NCI-H1694 treated with DMSO at 0.1 percent for 48 hours (cell line): ENCODE results near the gene MRPS7.
A peak's percentile ranks its signal among the peaks of the same experiment; 100 is the strongest.

Experiments used
- DNase-seq: peaks from one replicate; lab custom pipeline; 2025; lab: John Stamatoyannopoulos, UW

The MRPS7 gene

DNA sequence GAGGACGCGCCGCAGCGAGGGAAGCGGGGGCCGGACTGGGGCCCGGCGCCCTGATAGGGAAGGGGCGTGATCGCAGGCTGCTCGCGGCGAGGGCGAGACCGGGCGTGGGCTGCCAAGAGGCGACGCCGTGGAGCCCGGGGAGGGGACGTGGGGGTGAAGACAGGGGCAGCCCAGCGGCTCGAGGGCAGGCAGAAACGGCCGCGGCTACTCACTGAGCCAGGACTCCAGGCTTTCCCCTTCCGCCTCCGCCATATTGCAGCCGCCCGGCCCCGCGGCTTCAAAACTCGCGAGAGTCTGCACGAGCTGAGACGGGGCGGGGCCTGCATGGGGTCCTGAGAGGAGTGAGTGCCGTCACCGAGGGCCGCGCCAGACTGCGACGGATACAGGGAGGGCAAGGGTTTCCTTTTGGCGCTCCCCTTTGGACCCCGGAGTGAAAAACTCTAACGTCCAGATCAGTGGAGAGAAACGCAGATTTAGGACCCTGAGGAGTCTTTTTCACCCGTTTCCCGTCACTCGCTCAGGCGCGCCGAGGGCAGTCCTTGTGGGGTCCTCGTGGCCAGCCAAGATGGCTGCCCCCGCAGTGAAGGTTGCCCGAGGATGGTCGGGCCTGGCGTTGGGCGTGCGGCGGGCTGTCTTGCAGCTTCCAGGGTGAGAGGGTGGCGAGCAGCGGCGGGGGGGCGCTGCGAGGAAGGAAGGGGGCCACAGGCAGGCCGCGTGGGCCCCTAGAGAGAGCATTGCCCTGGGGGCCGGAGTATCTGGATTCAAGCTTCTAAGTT, at the start of gene MRPS7, which contains the start of gene GGA3:
TSS of gene MRPS7 (plus strand) at position 544 of the 776 bp plus-strand sequence. CDS start at position 566, 22 bp downstream.
TSS of gene GGA3 (minus strand) at position 271 of the 776 bp plus-strand sequence. CDS start at position 252, 19 bp downstream.
- peak; percentile 81 for DNase-seq

GRCh38 chr17:75218131-75218530, 43.5 kb upstream of the MRPS7 start:
- no peak for DNase-seq

- DNase-seq, result no peak
Observed at GRCh38 chr17:75219815-75220214, 41.9 kb upstream of the MRPS7 start.

DNA sequence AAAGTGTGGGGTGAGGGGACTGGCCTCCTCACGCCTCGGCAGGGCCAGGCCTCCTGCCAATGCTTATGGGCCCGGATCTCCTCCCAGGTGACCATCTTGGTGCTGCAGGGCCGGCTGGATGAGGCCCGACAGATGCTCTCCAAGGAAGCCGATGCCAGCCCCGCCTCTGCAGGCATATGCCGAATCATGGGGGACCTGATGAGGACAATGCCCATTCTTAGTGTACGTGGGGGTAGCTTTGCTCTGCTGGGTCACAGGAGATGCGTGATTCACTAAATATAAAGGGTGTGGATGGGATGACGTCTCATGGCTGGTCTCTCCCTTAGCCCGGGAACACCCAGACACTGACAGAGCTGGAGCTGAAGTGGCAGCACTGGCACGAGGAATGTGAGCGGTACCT, 36.7 kb upstream of the MRPS7 start:
- DNase-seq, result no peak

DNA sequence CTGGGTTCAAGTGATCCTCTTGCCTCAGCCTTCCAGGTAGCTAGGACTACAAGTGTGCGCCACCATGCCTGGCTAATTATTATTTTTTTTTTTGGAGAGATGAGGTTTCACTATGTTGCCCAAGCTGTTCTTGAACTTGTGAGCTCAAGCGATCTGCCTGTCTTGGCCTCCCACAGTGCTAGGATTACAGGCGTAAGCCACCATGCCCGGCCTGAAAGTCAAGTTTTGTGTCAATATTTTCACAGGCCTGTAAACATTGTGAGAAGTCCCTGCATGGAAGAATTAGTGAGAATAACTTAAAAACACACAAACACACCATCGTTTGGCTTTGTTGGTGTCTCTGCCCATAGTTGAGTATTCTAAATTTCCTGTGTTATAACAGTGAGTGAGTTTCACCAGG, 34.0 kb upstream of the MRPS7 start:
- no peak for DNase-seq

GRCh38 chr17:75228305-75228704, 33.4 kb upstream of the MRPS7 start:
- DNase-seq, result no peak

GRCh38 chr17:75228847-75229246, 32.8 kb upstream of the MRPS7 start:
- DNase-seq, result no peak

DNA sequence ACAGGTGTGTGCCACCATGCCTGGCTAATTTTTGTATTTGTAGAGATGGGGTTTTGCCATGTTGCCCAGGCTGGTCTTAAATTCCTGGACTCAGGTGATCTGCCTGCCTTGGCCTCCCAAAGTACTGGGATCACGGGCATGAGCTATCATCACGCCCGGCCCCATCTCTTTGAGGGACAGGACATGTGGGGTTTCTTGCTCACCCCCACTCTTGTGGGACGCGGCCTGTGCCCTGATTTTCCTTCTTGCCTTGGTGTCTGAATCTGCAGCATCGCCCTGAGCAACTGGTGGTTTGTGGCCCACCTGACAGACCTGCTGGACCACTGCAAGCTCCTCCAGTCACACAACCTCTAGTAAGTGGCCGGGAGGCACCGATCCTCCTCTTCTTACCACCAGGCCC, 30.6 kb upstream of the MRPS7 start:
- DNase-seq, result no peak

GRCh38 chr17:75231741-75232464, 29.8 kb upstream of the MRPS7 start:
- no peak for DNase-seq

GRCh38 chr17:75232786-75233185, 28.9 kb upstream of the MRPS7 start:
- no peak for DNase-seq

GRCh38 chr17:75237100-75238014, 24.3 kb upstream of the MRPS7 start:
- no peak for DNase-seq

GRCh38 chr17:75238020-75238580, 23.6 kb upstream of the MRPS7 start:
- DNase-seq, result no peak

GRCh38 chr17:75238684-75239191, 22.9 kb upstream of the MRPS7 start:
- peak; percentile 18 for DNase-seq

- no peak for DNase-seq
Observed at GRCh38 chr17:75239214-75239613, 22.5 kb upstream of the MRPS7 start.

DNA sequence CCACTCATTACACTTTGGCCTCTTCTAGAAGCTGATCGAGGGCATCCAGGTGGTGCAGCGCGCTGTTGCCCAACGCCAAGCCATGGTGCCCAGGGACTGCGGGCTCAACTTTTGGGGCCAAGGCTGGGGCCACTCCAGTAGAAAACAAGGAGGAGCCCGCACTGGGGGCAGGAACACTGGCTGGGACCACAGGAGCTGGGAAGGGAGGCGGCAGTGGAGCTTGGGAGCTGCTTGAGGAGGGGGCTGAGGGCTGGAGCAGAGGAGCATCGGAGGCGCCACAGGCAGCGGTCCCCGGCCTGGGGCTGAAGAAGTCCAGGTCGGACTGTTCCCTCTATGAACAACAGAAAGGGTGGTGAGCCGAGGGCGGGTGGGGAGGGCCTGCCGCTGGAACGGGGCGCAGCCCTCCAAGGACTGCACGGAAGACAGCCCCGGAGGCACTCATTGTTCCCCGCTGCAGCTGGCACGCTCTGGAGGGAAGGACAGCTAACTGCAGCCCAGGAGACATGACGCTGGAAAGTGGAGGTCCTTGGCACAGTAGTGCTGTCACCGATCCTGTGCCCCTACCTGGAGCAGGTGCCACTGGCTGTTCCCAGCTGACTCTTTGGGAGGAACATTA, 21.8 kb upstream of the MRPS7 start:
- DNase-seq, result no peak

- peak; percentile 69 for DNase-seq
Observed at GRCh38 chr17:75240394-75241142, 21.1 kb upstream of the MRPS7 start.

- DNase-seq, result no peak
Observed at GRCh38 chr17:75241143-75241430, 20.6 kb upstream of the MRPS7 start.

DNA sequence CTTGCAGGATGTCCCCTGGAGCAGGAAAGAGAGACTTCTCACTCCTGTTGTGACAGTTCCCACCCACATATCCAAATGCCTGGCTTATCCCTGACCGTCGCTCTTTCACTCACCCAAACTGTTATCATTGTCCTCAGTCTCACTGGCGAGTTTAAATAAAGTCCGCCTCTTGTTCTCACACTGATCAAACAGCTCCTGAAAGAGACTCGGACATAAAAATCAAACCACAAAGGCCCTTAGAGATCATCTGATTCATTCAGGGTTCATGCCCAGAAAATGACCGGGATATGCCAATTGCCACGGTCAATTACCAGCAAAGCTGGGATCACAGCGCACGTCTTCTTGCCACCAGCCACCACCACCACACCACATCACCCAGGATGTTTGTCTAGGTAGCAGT, 20.2 kb upstream of the MRPS7 start:
- no peak for DNase-seq

- DNase-seq, result no peak
Observed at GRCh38 chr17:75241996-75242460, 19.7 kb upstream of the MRPS7 start.

GRCh38 chr17:75242461-75243042, 19.1 kb upstream of the MRPS7 start:
- DNase-seq, result no peak
